Esophagus squamous epithelium (tissue), 4 donors: ENCODE measurements around the gene GUCY2F.

Experiments used
- POLR2A ChIP-seq, 4 donors: fragments of 450-650 bp; IDR thresholded peaks; one replicate each; pipeline ENCODE4 v1.6.1; 2017; ENCODE audit warnings: antibody characterized with exemption in 4 of 4, mild to moderate bottlenecking in 4 of 4, moderate library complexity in 3 of 4
- TF ChIP-seq, protein P1 (sequence below), 6 experiments: fragments of 450-650 bp in 4 of 6; fragments of 200-600 bp in 2 of 6; sonication (generic) in 2 of 6; IDR thresholded peaks; one replicate each; pipeline ENCODE4 v1.5.1; 2016 to 2019; ENCODE audit warnings: antibody characterized with exemption in 6 of 6, mild to moderate bottlenecking in 4 of 6, moderate library complexity in 4 of 6

DNA sequence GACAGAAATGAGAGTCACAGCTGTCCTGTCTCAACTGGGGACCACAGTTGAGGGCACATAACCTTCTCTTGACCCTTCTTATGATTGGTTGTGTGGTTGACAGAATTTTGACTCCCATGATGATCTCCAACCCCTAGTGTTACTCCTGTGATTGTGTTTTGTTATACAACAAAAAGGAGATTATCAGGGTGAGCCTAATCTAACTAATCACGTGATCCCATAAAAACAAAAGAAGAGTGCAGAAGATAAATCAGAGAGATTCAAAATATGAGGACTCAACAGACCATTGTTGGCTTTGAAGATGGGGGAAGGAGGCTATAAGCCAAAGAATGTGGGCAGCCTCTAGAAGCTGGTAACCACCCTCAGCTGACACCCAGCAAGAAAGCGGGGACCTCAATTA is 72.7 kb downstream of the GUCY2F start:
- TF ChIP-seq, protein P1, sequence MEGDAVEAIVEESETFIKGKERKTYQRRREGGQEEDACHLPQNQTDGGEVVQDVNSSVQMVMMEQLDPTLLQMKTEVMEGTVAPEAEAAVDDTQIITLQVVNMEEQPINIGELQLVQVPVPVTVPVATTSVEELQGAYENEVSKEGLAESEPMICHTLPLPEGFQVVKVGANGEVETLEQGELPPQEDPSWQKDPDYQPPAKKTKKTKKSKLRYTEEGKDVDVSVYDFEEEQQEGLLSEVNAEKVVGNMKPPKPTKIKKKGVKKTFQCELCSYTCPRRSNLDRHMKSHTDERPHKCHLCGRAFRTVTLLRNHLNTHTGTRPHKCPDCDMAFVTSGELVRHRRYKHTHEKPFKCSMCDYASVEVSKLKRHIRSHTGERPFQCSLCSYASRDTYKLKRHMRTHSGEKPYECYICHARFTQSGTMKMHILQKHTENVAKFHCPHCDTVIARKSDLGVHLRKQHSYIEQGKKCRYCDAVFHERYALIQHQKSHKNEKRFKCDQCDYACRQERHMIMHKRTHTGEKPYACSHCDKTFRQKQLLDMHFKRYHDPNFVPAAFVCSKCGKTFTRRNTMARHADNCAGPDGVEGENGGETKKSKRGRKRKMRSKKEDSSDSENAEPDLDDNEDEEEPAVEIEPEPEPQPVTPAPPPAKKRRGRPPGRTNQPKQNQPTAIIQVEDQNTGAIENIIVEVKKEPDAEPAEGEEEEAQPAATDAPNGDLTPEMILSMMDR (IDR thresholded peaks at IDR 0.05) = no peak
- no peak for TF ChIP-seq POLR2A (IDR thresholded peaks at IDR 0.05)
